GM12878 (cell line): ENCODE results near the gene ANKMY1. TPM values are rescaled to one million over a fixed set of nuclear protein-coding genes. Genes with fewer than 3 reads are reported as not detected.

ENCODE experiments used
- BACH1 ChIP-seq: fragments of 450-650 bp; IDR thresholded peaks from 2 replicates; pipeline ENCODE4 v1.6.1; 2017; ENCODE audit warnings: mild to moderate bottlenecking, borderline replicate concordance
- BCLAF1 ChIP-seq: fragments of 450-650 bp; IDR thresholded peaks from 2 replicates; pipeline ENCODE4 v1.6.1; 2017; ENCODE audit warnings: antibody characterized with exemption, mild to moderate bottlenecking, moderate library complexity
- BRCA1 ChIP-seq: IDR thresholded peaks from 2 replicates; pipeline ENCODE4 v1.6.1; 2011; ENCODE audit warnings: low read depth, low read length, improper control_type of control experiment
- CTCF ChIP-seq, 3 experiments: IDR thresholded peaks in 2 of 3; conservative IDR thresholded peaks in 1 of 3; 2 replicates each; pipeline ENCODE4 v1.5.1; 2011; ENCODE audit warnings: low read depth in 3 of 3, low read length in 3 of 3, mild to moderate bottlenecking in 3 of 3, control low read depth in 2 of 3, moderate library complexity in 2 of 3, inconsistent platforms in 1 of 3, mixed read lengths in 1 of 3; ENCODE audit not compliant: control insufficient read depth in 2 of 3, insufficient read depth in 1 of 3; ENCODE audit errors: extremely low read depth in 1 of 3
- DPF2 ChIP-seq: fragments of 450-650 bp; IDR thresholded peaks from 2 replicates; pipeline ENCODE4 v1.6.1; 2017; ENCODE audit warnings: mild to moderate bottlenecking
- GATAD2B ChIP-seq: fragments of 450-650 bp; conservative IDR thresholded peaks from 2 replicates; pipeline ENCODE4 v1.6.1; 2017; ENCODE audit warnings: low read depth, mild to moderate bottlenecking, moderate library complexity
- IKZF1 ChIP-seq: fragments of 450-650 bp; conservative IDR thresholded peaks from 2 replicates; pipeline ENCODE4 v1.6.1; 2017; ENCODE audit warnings: antibody characterized with exemption, mild to moderate bottlenecking
- IRF4 ChIP-seq: IDR thresholded peaks from 2 replicates; pipeline ENCODE4 v1.6.1; 2011; ENCODE audit warnings: low read depth, low read length
- MTA2 ChIP-seq: fragments of 450-650 bp; IDR thresholded peaks from 2 replicates; pipeline ENCODE4 v1.6.1; 2016; ENCODE audit warnings: low read depth, mild to moderate bottlenecking, moderate library complexity
- NBN ChIP-seq: fragments of 450-650 bp; IDR thresholded peaks from 2 replicates; pipeline ENCODE4 v1.6.1; 2016
- NFIC ChIP-seq: IDR thresholded peaks from 2 replicates; pipeline ENCODE4 v1.6.1; 2012; ENCODE audit warnings: low read depth, mild to moderate bottlenecking, inconsistent platforms, low read length, moderate library complexity
- NR2F1 ChIP-seq: fragments of 450-650 bp; conservative IDR thresholded peaks from 2 replicates; pipeline ENCODE4 v1.6.1; 2017; ENCODE audit warnings: mild to moderate bottlenecking
- NRF1 ChIP-seq: conservative IDR thresholded peaks from 2 replicates; pipeline ENCODE4 v1.6.1; 2011; ENCODE audit warnings: mild to moderate bottlenecking, low read depth, low read length, improper control_type of control experiment
- PAX8 ChIP-seq: fragments of 450-650 bp; IDR thresholded peaks from 2 replicates; pipeline ENCODE4 v1.6.1; 2017; ENCODE audit warnings: mild to moderate bottlenecking, moderate library complexity
- POLR2A ChIP-seq: IDR thresholded peaks from 2 replicates; pipeline ENCODE4 v1.6.1; 2011; ENCODE audit warnings: low read depth, mild to moderate bottlenecking, low read length
- POLR2AphosphoS5 ChIP-seq: IDR thresholded peaks from 2 replicates; pipeline ENCODE4 v1.6.1; 2011; ENCODE audit warnings: mild to moderate bottlenecking, low read length, inconsistent platforms
- POU2F2 ChIP-seq: IDR thresholded peaks from 3 replicates; pipeline ENCODE4 v1.6.1; 2011; ENCODE audit warnings: low read depth, mild to moderate bottlenecking, low read length, borderline replicate concordance
- RB1 ChIP-seq: fragments of 450-650 bp; formaldehyde crosslinking; IDR thresholded peaks from 2 replicates; pipeline ENCODE4 v1.6.1; 2017; ENCODE audit warnings: mild to moderate bottlenecking, borderline replicate concordance
- SIN3A ChIP-seq: IDR thresholded peaks from 2 replicates; pipeline ENCODE4 v1.6.1; 2012; ENCODE audit warnings: low read depth, low read length, improper control_type of control experiment
- SPI1 ChIP-seq: IDR thresholded peaks from 2 replicates; pipeline ENCODE4 v1.6.1; 2011; ENCODE audit warnings: low read depth, mild to moderate bottlenecking, low read length, moderate library complexity, borderline replicate concordance; ENCODE audit not compliant: insufficient read depth
- TAF1 ChIP-seq: IDR thresholded peaks from 2 replicates; pipeline ENCODE4 v1.6.1; 2011; ENCODE audit warnings: mild to moderate bottlenecking, low read depth, low read length, borderline replicate concordance
- TARDBP ChIP-seq: IDR thresholded peaks from 2 replicates; pipeline ENCODE4 v1.6.1; 2016; ENCODE audit warnings: borderline replicate concordance
- TCF7 ChIP-seq: IDR thresholded peaks from 2 replicates; pipeline ENCODE4 v1.6.1; 2014; ENCODE audit warnings: antibody characterized with exemption, borderline replicate concordance
- WRNIP1 ChIP-seq: IDR thresholded peaks from 2 replicates; pipeline ENCODE4 v1.6.1; 2011; ENCODE audit warnings: low read depth, low read length, improper control_type of control experiment, borderline replicate concordance
- YBX1 ChIP-seq: fragments of 450-650 bp; IDR thresholded peaks from 2 replicates; pipeline ENCODE4 v1.6.1; 2016; ENCODE audit warnings: antibody characterized with exemption
- ZBED1 ChIP-seq: IDR thresholded peaks from 2 replicates; pipeline ENCODE4 v1.6.1; 2016; ENCODE audit warnings: borderline replicate concordance
- ZNF24 ChIP-seq: fragments of 450-650 bp; IDR thresholded peaks from 2 replicates; pipeline ENCODE4 v1.6.1; 2017; ENCODE audit warnings: antibody characterized with exemption, mild to moderate bottlenecking
- ZNF384 ChIP-seq: IDR thresholded peaks from 2 replicates; pipeline ENCODE4 v1.6.1; 2012; ENCODE audit warnings: low read depth, mild to moderate bottlenecking, low read length, improper control_type of control experiment, borderline replicate concordance
- polyA plus RNA-seq, 11 experiments: library from polyadenylated mRNA; depleted of rRNA in 4 of 11; unstranded in 6 of 11; stranded (reverse) in 5 of 11; fragments of >200 nt; fragmentation: Nextera tagmentation in 4 of 11; fragmentation: Illumina TruSeq in 1 of 11; extraction: Ambion mirVana in 4 of 11; extraction: Trizol in 1 of 11; gene quantifications; 1 replicate in 1 of 11; 2 replicates in 10 of 11; pipeline versions ENCODE4 v1.2.1 to v1.2.3, GENCODE V29; 2011 to 2016; ENCODE audit warnings: inconsistent platforms in 2 of 11, missing spikeins in 2 of 11, low read depth in 1 of 11
- total RNA-seq, 4 experiments: library from RNA; depleted of rRNA in 3 of 4; stranded (reverse); fragments of >200 nt in 3 of 4; fragmentation: Illumina TruSeq in 1 of 4; extraction: Trizol in 1 of 4; gene quantifications; 2 replicates each; pipeline versions ENCODE4 v1.2.1 to v1.2.3, GENCODE V29; 2013 to 2021

The ANKMY1 gene
- total and polyA plus RNA-seq, 10 of the 15 experiments (the other 5 are each of a cell fraction or from before 2014, with no cell fraction given) = 1.1 to 15.3 (median 11.1) TPM

GRCh38 chr2:240560480-240561324, 2.9 kb upstream of the ANKMY1 start (continued):
- TF ChIP-seq NFIC (no peak), NRF1 (0 out of 2 replicates have a peak, but pooled peaks have one; percentile 12), SIN3A (peak; percentile 66; the same call in 1 of the 2 replicates), NBN (no peak), POLR2A (no peak), TARDBP (peak; percentile 54; the same call in 1 of the 2 replicates), ZNF24 (peak; percentile 43; the same call in 1 of the 2 replicates), POU2F2 (peak; percentile 12; the same call in 1 of the 3 replicates), IRF4 (no peak), ZBED1 (0 out of 2 replicates have a peak, but pooled peaks have one; percentile 19), SPI1 (0 out of 2 replicates have a peak, but pooled peaks have one; percentile 21), CTCF (IDR thresholded peaks at IDR 0.05 in 2 of 3, conservative IDR thresholded peaks at IDR 0.05 in 1 of 3; ENCODE audit: control insufficient read depth in 2 of 3, extremely low read depth in 1 of 3, insufficient read depth in 1 of 3, low read depth in 3 of 3, low read length in 3 of 3) (peak; percentile 6 to 36 (median 19); a peak in 4 of 6 replicates), TAF1 (peak; percentile 67), TCF7 (no peak), RB1 (peak; percentile 86), BRCA1 (no peak), NR2F1 (peak; percentile 52), GATAD2B (no peak; the same call in none of the 2 replicates), POLR2AphosphoS5 (peak; percentile 92), BCLAF1 (0 out of 2 replicates have a peak, but pooled peaks have one; percentile 28), IKZF1 (peak; percentile 94), PAX8 (no peak), MTA2 (no peak), DPF2 (peak; percentile 93), ZNF384 (no peak), WRNIP1 (no peak), YBX1 (no peak), BACH1 (peak; percentile 87)
